ENCODE data around the gene MAN2B2.

MAN2B2 gene

GRCh38 chr4:6540879-6541278 is 34.1 kb upstream of the MAN2B2 start:
- Histone ChIP-seq H4K20me1 (ENCODE audit: low read depth, low read length) (no peaks in the 10 kb centered on the region), H3K9ac (ENCODE audit: low read length) (no peak overlapping the region), H3F3A (ENCODE audit: insufficient read depth) (no peaks in the 10 kb centered on the region), H3K9me3 (ENCODE audit: insufficient read depth, low read length) (no peaks in the 10 kb centered on the region), H3K4me2 (ENCODE audit: low read depth, low read length, poor library complexity, severe bottlenecking) (no peak overlapping the region), H3K36me3 (ENCODE audit: low read length) (no peaks in the 10 kb centered on the region), H3K27ac (ENCODE audit: low read depth, low read length) (no peak overlapping the region), H3K27me3 (ENCODE audit: low read length) (no peaks in the 10 kb centered on the region), H3K9me2 (replicated peaks; ENCODE audit: insufficient read depth, low read length) (no peaks in the 10 kb centered on the region), H2AFZ (ENCODE audit: low read depth, low read length, severe bottlenecking) (no peak overlapping the region), H3K79me2 (ENCODE audit: insufficient read depth, low read length) (no peaks in the 10 kb centered on the region), H3K4me3 (ENCODE audit: insufficient read depth, low read length, poor library complexity, severe bottlenecking) (no peak overlapping the region)
- no peak for TF ChIP-seq CTCF (IDR thresholded peaks at IDR 0.05; ENCODE audit: insufficient read depth, low read length, poor library complexity, severe bottlenecking)
- TF ChIP-seq EZH2phosphoT487 (conservative IDR thresholded peaks at IDR 0.05; ENCODE audit: low read length), result no peak

GRCh38 chr4:6541789-6542188 is 33.2 kb upstream of the MAN2B2 start:
- Histone ChIP-seq H3K27me3 (ENCODE audit: low read length) (no peaks in the 10 kb centered on the region), H3K9ac (ENCODE audit: low read length) (no peak overlapping the region), H3F3A (ENCODE audit: insufficient read depth) (no peaks in the 10 kb centered on the region), H3K36me3 (ENCODE audit: low read length) (no peaks in the 10 kb centered on the region), H3K79me2 (ENCODE audit: insufficient read depth, low read length) (no peaks in the 10 kb centered on the region), H3K9me2 (replicated peaks; ENCODE audit: insufficient read depth, low read length) (no peaks in the 10 kb centered on the region), H3K27ac (ENCODE audit: low read depth, low read length) (no peak overlapping the region), H2AFZ (ENCODE audit: low read depth, low read length, severe bottlenecking) (no peak overlapping the region), H4K20me1 (ENCODE audit: low read depth, low read length) (no peaks in the 10 kb centered on the region), H3K4me2 (ENCODE audit: low read depth, low read length, poor library complexity, severe bottlenecking) (no peak overlapping the region), H3K9me3 (ENCODE audit: insufficient read depth, low read length) (no peaks in the 10 kb centered on the region), H3K4me3 (ENCODE audit: insufficient read depth, low read length, poor library complexity, severe bottlenecking) (no peak overlapping the region)
- TF ChIP-seq CTCF (IDR thresholded peaks at IDR 0.05; ENCODE audit: insufficient read depth, low read length, poor library complexity, severe bottlenecking) (no peak), EZH2phosphoT487 (conservative IDR thresholded peaks at IDR 0.05; ENCODE audit: low read length) (no peak)

GRCh38 chr4:6542951-6543350 is 32.0 kb upstream of the MAN2B2 start:
- no peaks in the 10 kb centered on the region for H4K20me1 ChIP-seq (ENCODE audit: low read depth, low read length)
- no peak overlapping the region for H2AFZ ChIP-seq (ENCODE audit: low read depth, low read length, severe bottlenecking)
- no peak overlapping the region for H3K27ac ChIP-seq (ENCODE audit: low read depth, low read length)
- H3K9me2 ChIP-seq (replicated peaks; ENCODE audit: insufficient read depth, low read length), result no peaks in the 10 kb centered on the region
- TF ChIP-seq EZH2phosphoT487 (conservative IDR thresholded peaks at IDR 0.05; ENCODE audit: low read length) (no peak), CTCF (IDR thresholded peaks at IDR 0.05; ENCODE audit: insufficient read depth, low read length, poor library complexity, severe bottlenecking) (no peak)
- no peak overlapping the region for H3K4me2 ChIP-seq (ENCODE audit: low read depth, low read length, poor library complexity, severe bottlenecking)
- H3K36me3 ChIP-seq (ENCODE audit: low read length), result no peaks in the 10 kb centered on the region
- H3K9me3 ChIP-seq (ENCODE audit: insufficient read depth, low read length), result no peaks in the 10 kb centered on the region
- H3K9ac ChIP-seq (ENCODE audit: low read length), result no peak overlapping the region
- H3K4me3 ChIP-seq (ENCODE audit: insufficient read depth, low read length, poor library complexity, severe bottlenecking), result no peak overlapping the region
- no peaks in the 10 kb centered on the region for H3F3A ChIP-seq (ENCODE audit: insufficient read depth)
- H3K79me2 ChIP-seq (ENCODE audit: insufficient read depth, low read length), result no peaks in the 10 kb centered on the region
- no peaks in the 10 kb centered on the region for H3K27me3 ChIP-seq (ENCODE audit: low read length)
